Small intestine (tissue), 7 donors: ENCODE results near the gene TTYH1. TPM values are rescaled to one million over a fixed set of nuclear protein-coding genes. Genes with fewer than 3 reads are reported as not detected.
A peak's percentile ranks its signal among the peaks of the same experiment; 100 is the strongest.

Experiments
- DNase-seq, 2 donors: peaks; one replicate each; pipeline versions ENCODE4 v3.0.0 to v3.0.0-alpha.2; 2013
- FAIRE-seq: peaks from 2 replicates; lab custom pipeline; 2012; peaks lifted over from hg19 to GRCh38; lab: Jason Lieb, UNC
- H3K27ac ChIP-seq, 3 donors: one replicate each; pipeline ENCODE4 v1.5.1; 2013; ENCODE audit warnings: low read length in 2 of 3, mild to moderate bottlenecking in 2 of 3, control low read depth in 1 of 3, inconsistent platforms in 1 of 3, low read depth in 1 of 3, moderate library complexity in 1 of 3
- H3K27me3 ChIP-seq, 3 donors: one replicate each; pipeline ENCODE4 v1.6.1; 2013; ENCODE audit warnings: low read length in 3 of 3, inconsistent platforms in 1 of 3; ENCODE audit not compliant: control insufficient read depth in 3 of 3, insufficient read depth in 3 of 3
- H3K36me3 ChIP-seq, 3 donors: one replicate each; pipeline ENCODE4 v1.6.1; 2013; ENCODE audit warnings: low read length in 3 of 3, inconsistent platforms in 1 of 3, low read depth in 1 of 3, mild to moderate bottlenecking in 1 of 3, moderate library complexity in 1 of 3; ENCODE audit not compliant: control insufficient read depth in 3 of 3, insufficient read depth in 2 of 3
- H3K4me1 ChIP-seq, 3 donors: one replicate each; pipeline ENCODE4 v1.6.1; 2013; ENCODE audit warnings: low read length in 2 of 3, inconsistent platforms in 1 of 3, low read depth in 1 of 3, mild to moderate bottlenecking in 1 of 3, moderate library complexity in 1 of 3; ENCODE audit not compliant: control insufficient read depth in 3 of 3, insufficient read depth in 2 of 3
- H3K4me3 ChIP-seq, 3 donors: one replicate each; pipeline ENCODE4 v1.5.1; 2013; ENCODE audit warnings: low read length in 3 of 3, control low read depth in 1 of 3, inconsistent platforms in 1 of 3, low read depth in 1 of 3, mild to moderate bottlenecking in 1 of 3, moderate library complexity in 1 of 3
- H3K9me3 ChIP-seq, 2 donors: one replicate each; pipeline ENCODE4 v1.6.1; 2013; ENCODE audit warnings: low read depth in 1 of 2, low read length in 1 of 2; ENCODE audit not compliant: control insufficient read depth in 2 of 2, insufficient read depth in 1 of 2
- WGBS, 3 donors: extraction: QIAGEN DNeasy Blood & Tissue Kit; methylation state at CpG; one replicate each; pipeline ENCODE4 v1.1.7; 2013; 5-methylcytosine and 5-hydroxymethylcytosine counted together
- polyA plus RNA-seq, 4 donors: library from polyadenylated mRNA; stranded (reverse) in 3 of 4; unstranded in 1 of 4; fragments of 200-250 nt in 3 of 4; fragments of 120-200 nt in 1 of 4; gene quantifications; one replicate each; pipeline versions ENCODE4 v1.2.1 to v1.2.3, GENCODE V29; 2013
- donor health status: healthy with polysubstance abuse.
- donor health status: control.
- donor health status: control.
- donor health status: Bipolar disorder and iron deficiency.
- donor health status: healthy.

Gene TTYH1
- polyA plus RNA-seq, 4 donors: 1.5 to 10.1 TPM; not detected in 2

- peak; percentile 9 to 14 for DNase-seq
- H3K9me3 ChIP-seq: no peaks in the 10 kb centered on the region
- peaks cover 0 to 13% (median 0%) of the 10 kb centered on the region in 3 donors for H3K27me3 ChIP-seq
- 3 to 7% (median 4%) methylated on average over 36 of the region's 36 CpGs for WGBS, 3 donors
- no peak for FAIRE-seq
- no peaks in the 10 kb centered on the region for H3K4me1 ChIP-seq
- H3K4me3 ChIP-seq: peak overlapping the region in 1 of 3 donors; percentile 35
- H3K36me3 ChIP-seq: no peaks in the 10 kb centered on the region
- peak overlapping the region in 2 of 3 donors; percentile 47 to 68 for H3K27ac ChIP-seq
These were observed 27.1 kb upstream of the TTYH1 start for GRCh38 chr19:54387991-54388801.

DNA sequence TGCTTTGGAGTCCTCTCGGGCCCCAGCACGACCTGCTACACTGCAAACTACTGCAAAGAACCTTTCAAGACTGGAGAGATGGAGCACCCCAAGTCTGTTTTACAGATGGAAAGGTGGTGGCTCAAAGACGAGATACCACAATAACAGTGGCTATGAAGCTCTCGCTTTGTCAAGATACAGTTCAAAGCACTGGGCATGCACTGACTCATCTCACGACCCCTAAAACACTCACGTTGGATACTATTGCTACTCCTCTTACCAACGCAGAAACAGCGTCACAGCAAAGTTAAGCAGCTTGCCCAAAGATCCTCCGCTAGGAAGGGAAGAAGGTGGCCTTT lies 26.5 kb upstream of the TTYH1 start:
- H3K27ac ChIP-seq: peak overlapping the region in 2 of 3 donors; percentile 47 to 68
- 24 to 33% (median 33%) methylated on average over 9 of the region's 9 CpGs for WGBS, 3 donors
- H3K36me3 ChIP-seq: no peaks in the 10 kb centered on the region
- peak overlapping the region in 1 of 3 donors; percentile 35 for H3K4me3 ChIP-seq
- H3K27me3 ChIP-seq: peaks cover 0 to 13% (median 0%) of the 10 kb centered on the region in 3 donors
- H3K4me1 ChIP-seq: no peaks in the 10 kb centered on the region
- no peak for DNase-seq
- H3K9me3 ChIP-seq: no peaks in the 10 kb centered on the region
- FAIRE-seq: no peak

- Histone ChIP-seq H3K36me3 (no peaks in the 10 kb centered on the region), H3K4me1 (no peaks in the 10 kb centered on the region), H3K4me3 (no peak overlapping the region), H3K27ac (no peak overlapping the region), H3K27me3 (peaks cover 0 to 13% (median 0%) of the 10 kb centered on the region in 3 donors), H3K9me3 (no peaks in the 10 kb centered on the region)
- DNase-seq: no peak
- WGBS, 3 donors: 30 to 55% (median 40%) methylated on average over 4 of the region's 4 CpGs
- FAIRE-seq: no peak
These were observed 25.7 kb upstream of the TTYH1 start for GRCh38 chr19:54389553-54389952.

GRCh38 chr19:54390942-54391577 lies 24.2 kb upstream of the TTYH1 start:
- H3K27me3 ChIP-seq: peaks cover 0 to 13% (median 0%) of the 10 kb centered on the region in 3 donors
- no peaks in the 10 kb centered on the region for H3K9me3 ChIP-seq
- no peak overlapping the region for H3K4me3 ChIP-seq
- H3K36me3 ChIP-seq: no peaks in the 10 kb centered on the region
- peak; percentile 56 to 62 for DNase-seq
- H3K27ac ChIP-seq: no peak overlapping the region
- WGBS, 3 donors: 14 to 36% (median 26%) methylated on average over 7 of the region's 7 CpGs
- no peaks in the 10 kb centered on the region for H3K4me1 ChIP-seq
- no peak for FAIRE-seq

DNA sequence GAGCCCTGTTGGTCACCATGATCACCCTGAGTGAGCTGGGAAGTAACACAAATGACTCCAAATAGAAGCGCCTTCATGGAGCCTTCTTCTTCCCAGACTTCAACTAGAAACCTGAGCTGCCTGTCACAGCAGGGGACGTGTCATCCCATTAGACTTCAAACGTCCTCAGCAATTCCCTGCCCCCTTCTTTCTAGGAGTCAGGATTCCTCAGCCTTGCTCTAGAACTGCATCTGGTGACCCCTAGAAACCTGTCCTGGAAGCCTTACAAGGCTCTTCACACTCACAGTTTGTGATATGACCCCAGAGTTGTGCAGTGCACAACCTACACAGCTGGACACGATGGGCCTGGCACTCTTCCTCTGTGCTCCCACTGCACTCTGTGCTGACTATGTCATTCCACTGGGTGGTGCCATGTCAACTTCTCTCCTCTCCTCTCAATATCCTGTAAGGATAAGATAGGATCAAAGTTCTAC lies 23.6 kb upstream of the TTYH1 start:
- no peaks in the 10 kb centered on the region for H3K4me1 ChIP-seq
- DNase-seq (no peak), FAIRE-seq (no peak)
- no peaks in the 10 kb centered on the region for H3K9me3 ChIP-seq
- H3K27ac ChIP-seq: no peak overlapping the region
- 21 to 50% (median 30%) methylated on average over 4 of the region's 4 CpGs for whole genome bisulfite sequencing, 3 donors
- no peaks in the 10 kb centered on the region for H3K36me3 ChIP-seq
- peaks cover 0 to 13% (median 0%) of the 10 kb centered on the region in 3 donors for H3K27me3 ChIP-seq
- H3K4me3 ChIP-seq: no peak overlapping the region

- H3K4me1 ChIP-seq: no peaks in the 10 kb centered on the region
- FAIRE-seq (no peak), DNase-seq (no peak)
- 74 to 83% (median 77%) methylated on average over 5 of the region's 5 CpGs for WGBS, 3 donors
- H3K9me3 ChIP-seq: no peaks in the 10 kb centered on the region
- H3K4me3 ChIP-seq: no peak overlapping the region
- peaks cover 0 to 13% (median 0%) of the 10 kb centered on the region in 3 donors for H3K27me3 ChIP-seq
- no peak overlapping the region for H3K27ac ChIP-seq
- H3K36me3 ChIP-seq: no peaks in the 10 kb centered on the region
These were observed 23.2 kb upstream of the TTYH1 start for GRCh38 chr19:54392105-54392504.

DNA sequence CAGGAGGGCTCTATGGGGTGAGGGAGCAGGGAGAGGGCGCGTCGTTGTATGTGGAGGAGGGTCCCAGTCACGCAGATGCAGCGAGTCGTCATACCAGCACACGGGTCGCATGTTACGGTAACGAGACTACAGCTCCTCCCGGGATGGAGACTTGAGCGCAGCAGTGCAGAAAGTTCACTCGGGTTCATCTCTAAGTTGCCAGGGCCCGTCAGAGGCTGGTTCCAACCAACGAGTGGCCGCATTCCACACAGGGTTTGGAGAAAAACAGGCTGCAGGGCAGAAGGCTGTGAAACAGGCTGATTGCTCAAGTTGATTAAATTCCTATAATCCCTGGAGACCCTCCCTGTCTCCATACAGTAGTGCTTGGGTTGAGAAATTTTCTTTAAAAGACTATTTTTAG lies 21.9 kb upstream of the TTYH1 start:
- FAIRE-seq (no peak), DNase-seq (no peak)
- no peaks in the 10 kb centered on the region for H3K4me1 ChIP-seq
- peaks cover 0 to 3% (median 0%) of the 10 kb centered on the region in 3 donors for H3K27me3 ChIP-seq
- H3K9me3 ChIP-seq: no peaks in the 10 kb centered on the region
- H3K4me3 ChIP-seq: no peak overlapping the region
- H3K36me3 ChIP-seq: no peaks in the 10 kb centered on the region
- WGBS, 3 donors: 84 to 88% (median 85%) methylated on average over 16 of the region's 16 CpGs
- no peak overlapping the region for H3K27ac ChIP-seq

DNA sequence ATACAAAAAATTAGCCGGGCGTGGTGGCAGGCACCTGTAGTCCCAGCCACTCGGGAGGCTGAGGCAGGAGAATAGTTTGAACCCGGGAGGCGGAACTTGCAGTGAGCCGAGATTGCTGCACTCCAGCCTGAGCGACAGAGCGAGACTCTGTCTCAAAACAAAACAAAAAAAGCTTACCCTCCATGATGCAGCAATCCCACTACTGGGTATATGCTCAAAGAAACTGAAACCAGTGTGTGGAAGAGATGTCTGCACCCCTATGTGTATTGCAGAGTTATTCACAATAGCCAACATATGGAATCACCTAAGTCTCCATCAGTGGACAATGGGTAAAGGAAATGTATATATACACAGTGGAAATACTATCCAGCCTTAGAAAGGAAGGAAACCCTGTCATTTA lies 19.6 kb upstream of the TTYH1 start:
- 76 to 80% (median 80%) methylated on average over 8 of the region's 8 CpGs for WGBS, 3 donors
- no peaks in the 10 kb centered on the region for H3K4me1 ChIP-seq
- no peak for DNase-seq
- H3K9me3 ChIP-seq: no peaks in the 10 kb centered on the region
- no peak for FAIRE-seq
- H3K27ac ChIP-seq: no peak overlapping the region
- H3K27me3 ChIP-seq: no peaks in the 10 kb centered on the region
- no peaks in the 10 kb centered on the region for H3K36me3 ChIP-seq
- no peak overlapping the region for H3K4me3 ChIP-seq
